SK-N-SH (cell line): ENCODE results near the gene TCIRG1. TPM values are rescaled to one million over a fixed set of nuclear protein-coding genes. Genes with fewer than 3 reads are reported as not detected.

Source experiments
- CTCF ChIA-PET: fragments of 300-600, 350-600 bp; formaldehyde crosslinking; extraction: SDS; loops from one replicate; lab custom pipeline; 2021; lab: Yijun Ruan, JAX
- POLR2A ChIA-PET: fragments of 350-600 bp; sonication (Branson Sonifier 250); formaldehyde crosslinking; extraction: SDS; loops from one replicate; lab custom pipeline; 2020; ENCODE audit warnings: antibody characterized with exemption, inconsistent platforms; lab: Yijun Ruan, JAX
- DNase-seq: peaks from one replicate; pipeline ENCODE4 v3.0.0; 2012
- H2AFZ ChIP-seq: fragments of 200-600 bp; sonication (generic); 2 replicates; pipeline ENCODE4 v1.8.1; 2016; ENCODE audit warnings: antibody characterized with exemption, mild to moderate bottlenecking, low read depth
- H3F3A ChIP-seq: fragments of 200-600 bp; sonication (generic); replicated peaks from 2 replicates; pipeline ENCODE3; 2016; ENCODE audit warnings: antibody characterized with exemption, mild to moderate bottlenecking; ENCODE audit not compliant: insufficient read depth
- H3K27ac ChIP-seq, 2 experiments: fragments of 200-500 bp in 1 of 2; fragments of 200-600 bp in 1 of 2; sonication (Bioruptor generic) in 1 of 2; sonication (generic), shearing (Covaris generic) in 1 of 2; 2 replicates each; pipeline versions ENCODE4 v1.5.1 to v1.6.1; 2014 to 2016; ENCODE audit warnings: low read depth in 2 of 2, inconsistent platforms in 1 of 2, low read length in 1 of 2, mild to moderate bottlenecking in 1 of 2, mixed read lengths in 1 of 2
- H3K27me3 ChIP-seq: fragments of 200-600 bp; sonication (generic), shearing (Covaris generic); 2 replicates; pipeline ENCODE4 v1.6.1; 2016; ENCODE audit warnings: mixed run types; ENCODE audit not compliant: insufficient read depth
- H3K36me3 ChIP-seq, 2 experiments: fragments of 200-500 bp in 1 of 2; fragments of 200-600 bp in 1 of 2; sonication (Bioruptor generic) in 1 of 2; sonication (generic) in 1 of 2; replicated peaks in 1 of 2; 2 replicates each; pipeline versions ENCODE3 to v1.5.1; 2014 to 2016; ENCODE audit warnings: low read length in 1 of 2, mild to moderate bottlenecking in 1 of 2; ENCODE audit not compliant: insufficient read depth in 2 of 2, control insufficient read depth in 1 of 2
- H3K4me1 ChIP-seq, 2 experiments: fragments of 200-500 bp in 1 of 2; fragments of 200-600 bp in 1 of 2; sonication (Bioruptor generic) in 1 of 2; sonication (generic), shearing (Covaris generic) in 1 of 2; 2 replicates each; pipeline versions ENCODE4 v1.5.1 to v1.6.1; 2014 to 2016; ENCODE audit warnings: low read depth in 1 of 2, low read length in 1 of 2, mixed run types in 1 of 2; ENCODE audit not compliant: insufficient read depth in 2 of 2, control insufficient read depth in 1 of 2
- H3K4me2 ChIP-seq: fragments of 200-600 bp; sonication (generic), shearing (Covaris generic); 2 replicates; pipeline ENCODE4 v1.6.1; 2017; ENCODE audit warnings: mixed run types
- H3K4me3 ChIP-seq, 2 experiments: fragments of 200-500 bp in 1 of 2; fragments of 200-600 bp in 1 of 2; sonication (Bioruptor generic) in 1 of 2; sonication (generic), shearing (Covaris generic) in 1 of 2; 2 replicates each; pipeline versions ENCODE4 v1.5.1 to v1.8.1; 2014 to 2016; ENCODE audit warnings: low read depth in 2 of 2, inconsistent platforms in 1 of 2, low read length in 1 of 2, mild to moderate bottlenecking in 1 of 2, mixed read lengths in 1 of 2, moderate library complexity in 1 of 2
- H3K79me2 ChIP-seq: fragments of 200-600 bp; sonication (generic); 2 replicates; pipeline ENCODE4 v1.8.1; 2017; ENCODE audit warnings: mild to moderate bottlenecking; ENCODE audit not compliant: insufficient read depth
- H3K9ac ChIP-seq: fragments of 200-600 bp; sonication (generic); 2 replicates; pipeline ENCODE4 v1.6.1; 2017; ENCODE audit warnings: mixed run types
- H3K9me2 ChIP-seq: fragments of 200-600 bp; sonication (generic); 2 replicates; pipeline ENCODE4 v1.6.1; 2017; ENCODE audit warnings: mixed run types
- H3K9me3 ChIP-seq: fragments of 200-600 bp; sonication (generic); 2 replicates; pipeline ENCODE4 v1.6.1; 2017; ENCODE audit warnings: mixed run types, mild to moderate bottlenecking, moderate library complexity
- H4K20me1 ChIP-seq: fragments of 200-600 bp; sonication (generic); 2 replicates; pipeline ENCODE4 v1.6.1; 2017; ENCODE audit warnings: mild to moderate bottlenecking, mixed run types; ENCODE audit not compliant: insufficient read depth
- CHD2 ChIP-seq: fragments of 150-350 bp; IDR thresholded peaks from 2 replicates; pipeline ENCODE4 v1.6.1; 2018; ENCODE audit warnings: low read length; ENCODE audit not compliant: partially characterized antibody
- EZH2phosphoT487 ChIP-seq: fragments of 200-600 bp; sonication (generic); IDR thresholded peaks from 2 replicates; pipeline ENCODE4 v1.6.1; 2017; ENCODE audit warnings: low read depth, mixed run types, mild to moderate bottlenecking, antibody characterized with exemption, moderate library complexity, borderline replicate concordance
- FOXJ3 ChIP-seq: sonication (generic); formaldehyde crosslinking; IDR thresholded peaks from 2 replicates; pipeline ENCODE4 v1.5.1; 2020; ENCODE audit warnings: mild to moderate bottlenecking, missing genetic modification reagents
- FOXM1 ChIP-seq: IDR thresholded peaks from 2 replicates; pipeline ENCODE4 v1.4.0; 2012; ENCODE audit warnings: low read depth, mild to moderate bottlenecking
- GABPA ChIP-seq: IDR thresholded peaks from 2 replicates; pipeline ENCODE4 v1.4.0; 2012; ENCODE audit warnings: low read depth, mild to moderate bottlenecking
- GATA2 ChIP-seq: sonication (generic); formaldehyde crosslinking; IDR thresholded peaks from 2 replicates; pipeline ENCODE4 v1.5.0; 2020; ENCODE audit warnings: mild to moderate bottlenecking, missing genetic modification reagents
- MEF2A ChIP-seq: IDR thresholded peaks from 2 replicates; pipeline ENCODE4 v1.4.0; 2012; ENCODE audit warnings: low read depth, borderline replicate concordance
- MXI1 ChIP-seq: IDR thresholded peaks from 2 replicates; pipeline ENCODE4 v1.6.1; 2012; ENCODE audit warnings: mild to moderate bottlenecking, low read depth, low read length, improper control_type of control experiment
- NFIC ChIP-seq: IDR thresholded peaks from 2 replicates; pipeline ENCODE4 v1.4.0; 2012; ENCODE audit warnings: borderline replicate concordance
- PBX3 ChIP-seq: IDR thresholded peaks from 2 replicates; pipeline ENCODE4; 2012
- RAD21 ChIP-seq: IDR thresholded peaks from 2 replicates; pipeline ENCODE4 v1.6.1; 2012; ENCODE audit warnings: mild to moderate bottlenecking, low read length
- RFX5 ChIP-seq: IDR thresholded peaks from 2 replicates; pipeline ENCODE4 v1.6.1; 2012; ENCODE audit warnings: mild to moderate bottlenecking, improper control_type of control experiment, low read length
- SIN3A ChIP-seq: IDR thresholded peaks from 2 replicates; pipeline ENCODE4 v1.6.1; 2012; ENCODE audit warnings: low read depth, mild to moderate bottlenecking, low read length, moderate library complexity, borderline replicate concordance
- SMC3 ChIP-seq: IDR thresholded peaks from 2 replicates; pipeline ENCODE4 v1.6.1; 2012; ENCODE audit warnings: low read depth, low read length, improper control_type of control experiment
- TAF1 ChIP-seq: IDR thresholded peaks from 2 replicates; pipeline ENCODE4 v1.6.1; 2012; ENCODE audit warnings: low read depth, mild to moderate bottlenecking, low read length, moderate library complexity, borderline replicate concordance
- TEAD4 ChIP-seq: IDR thresholded peaks from 2 replicates; pipeline ENCODE4 v1.4.0; 2012; ENCODE audit warnings: mild to moderate bottlenecking, borderline replicate concordance; ENCODE audit not compliant: insufficient read depth
- YY1 ChIP-seq: IDR thresholded peaks from 2 replicates; pipeline ENCODE4 v1.4.0; 2012; ENCODE audit warnings: low read depth, mild to moderate bottlenecking
- WGBS: methylation state at CpG from one replicate; pipeline ENCODE4 v1.1.6; 2017; ENCODE audit warnings: low lambda C conversion rate; 5-methylcytosine and 5-hydroxymethylcytosine counted together
- polyA plus RNA-seq, 3 experiments: library from polyadenylated mRNA; depleted of rRNA; stranded (reverse); fragments of >200 nt; gene quantifications; 2 replicates each; pipeline ENCODE4 v1.2.3, GENCODE V29; 2012
- TF ChIP-seq, protein P1 (sequence below): IDR thresholded peaks from 2 replicates; pipeline ENCODE4 v1.4.0; 2012; ENCODE audit warnings: low read depth, borderline replicate concordance
- TF ChIP-seq, protein P2 (sequence below): fragments of 150-350 bp; IDR thresholded peaks from 2 replicates; pipeline ENCODE4 v1.6.1; 2016; ENCODE audit warnings: mild to moderate bottlenecking, low read depth, low read length
- TF ChIP-seq, protein P3 (sequence below): IDR thresholded peaks from 2 replicates; pipeline ENCODE4 v1.6.1; 2012; ENCODE audit warnings: mild to moderate bottlenecking, low read depth, low read length, moderate library complexity

The TCIRG1 gene
- polyA plus RNA-seq, 1 of the 3 experiments (the other 2 are of a cell fraction) = 0.58 TPM

- no peak for DNase-seq
- Histone ChIP-seq H2AFZ (no peak overlapping the region), H3K4me2 (peak overlapping the region; percentile 79), H3K4me3 (peak overlapping the region; percentile 77 to 81), H3K36me3 (peaks cover 14% of the 10 kb centered on the region in 2 experiments), H3K9ac (peak overlapping the region; percentile 89), H3K79me2 (peaks cover 38% of the 10 kb centered on the region), H3K9me2 (no peaks in the 10 kb centered on the region), H3F3A (peaks cover 29% of the 10 kb centered on the region), H3K4me1 (peaks cover 30 to 36% of the 10 kb centered on the region in 2 experiments; a peak in 3 of 4 replicates), H3K9me3 (no peaks in the 10 kb centered on the region), H3K27ac (peak overlapping the region; percentile 85 to 99; a peak in 3 of 4 replicates), H3K27me3 (no peaks in the 10 kb centered on the region), H4K20me1 (no peaks in the 10 kb centered on the region)
- TF ChIP-seq TEAD4 (no peak), CHD2 (no peak), MEF2A (no peak), SIN3A (no peak), SMC3 (no peak), TAF1 (no peak), NFIC (no peak), GABPA (no peak), EZH2phosphoT487 (no peak), GATA2 (no peak), MXI1 (no peak), PBX3 (no peak), FOXM1 (no peak), YY1 (no peak)
- TF ChIP-seq, protein P1, sequence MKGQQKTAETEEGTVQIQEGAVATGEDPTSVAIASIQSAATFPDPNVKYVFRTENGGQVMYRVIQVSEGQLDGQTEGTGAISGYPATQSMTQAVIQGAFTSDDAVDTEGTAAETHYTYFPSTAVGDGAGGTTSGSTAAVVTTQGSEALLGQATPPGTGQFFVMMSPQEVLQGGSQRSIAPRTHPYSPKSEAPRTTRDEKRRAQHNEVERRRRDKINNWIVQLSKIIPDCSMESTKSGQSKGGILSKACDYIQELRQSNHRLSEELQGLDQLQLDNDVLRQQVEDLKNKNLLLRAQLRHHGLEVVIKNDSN = no peak
- ChIA-PET POLR2A (no interaction called here), CTCF (interaction anchor here (1.1 to 1.6 kb wide), 2 partner anchors 12 to 267 kb away, joined by 3 read pairs; no protein-coding TSS in a partner anchor)
- WGBS = 14% methylated on average over 7 of the region's 10 CpGs
Observed at GRCh38 chr11:68031144-68031464, 7.7 kb upstream of the TCIRG1 start.

DNA sequence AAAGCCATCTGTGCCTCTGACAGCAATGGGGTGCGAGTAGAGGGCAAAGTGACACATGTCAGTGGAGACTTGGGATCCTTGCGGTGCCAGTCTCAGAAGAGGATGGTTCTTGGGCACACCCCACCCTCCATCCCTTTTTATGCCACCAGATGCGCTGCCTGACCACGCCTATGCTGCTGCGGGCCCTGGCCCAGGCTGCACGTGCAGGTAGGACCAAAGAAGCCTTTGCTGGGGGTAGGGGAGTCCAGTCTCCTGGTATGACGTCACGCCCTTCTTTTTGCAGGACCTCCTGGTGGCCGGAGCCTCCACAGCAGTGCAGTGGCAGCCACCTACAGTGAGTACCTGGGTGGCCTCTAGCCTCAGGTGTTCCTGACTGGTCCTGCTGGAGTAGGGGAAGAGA lies 6.8 kb upstream of the TCIRG1 start:
- no peak for DNase-seq
- Histone ChIP-seq H3K27me3 (no peaks in the 10 kb centered on the region), H4K20me1 (no peaks in the 10 kb centered on the region), H3K79me2 (peaks cover 38% of the 10 kb centered on the region), H2AFZ (no peak overlapping the region), H3K36me3 (peaks cover 14 to 19% of the 10 kb centered on the region in 2 experiments), H3K4me1 (peaks cover 30 to 31% of the 10 kb centered on the region in 2 experiments; a peak in 3 of 4 replicates), H3K27ac (no peak overlapping the region), H3K9me3 (no peaks in the 10 kb centered on the region), H3K4me3 (peak overlapping the region in 1 of 2 experiments; percentile 81; a peak in 1 of 4 replicates), H3F3A (peaks cover 29% of the 10 kb centered on the region), H3K9me2 (no peaks in the 10 kb centered on the region), H3K9ac (peak overlapping the region; percentile 89; the same call in 1 of the 2 replicates), H3K4me2 (peak overlapping the region; percentile 79)
- WGBS = 96% methylated on average over 8 of the region's 9 CpGs
- ChIA-PET POLR2A (no interaction called here), CTCF (no interaction called here)
- TF ChIP-seq, protein P2, sequence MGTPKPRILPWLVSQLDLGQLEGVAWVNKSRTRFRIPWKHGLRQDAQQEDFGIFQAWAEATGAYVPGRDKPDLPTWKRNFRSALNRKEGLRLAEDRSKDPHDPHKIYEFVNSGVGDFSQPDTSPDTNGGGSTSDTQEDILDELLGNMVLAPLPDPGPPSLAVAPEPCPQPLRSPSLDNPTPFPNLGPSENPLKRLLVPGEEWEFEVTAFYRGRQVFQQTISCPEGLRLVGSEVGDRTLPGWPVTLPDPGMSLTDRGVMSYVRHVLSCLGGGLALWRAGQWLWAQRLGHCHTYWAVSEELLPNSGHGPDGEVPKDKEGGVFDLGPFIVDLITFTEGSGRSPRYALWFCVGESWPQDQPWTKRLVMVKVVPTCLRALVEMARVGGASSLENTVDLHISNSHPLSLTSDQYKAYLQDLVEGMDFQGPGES = no peak
- no peak for TF ChIP-seq FOXM1
- TF ChIP-seq EZH2phosphoT487 = no peak
- TF ChIP-seq, protein P3, sequence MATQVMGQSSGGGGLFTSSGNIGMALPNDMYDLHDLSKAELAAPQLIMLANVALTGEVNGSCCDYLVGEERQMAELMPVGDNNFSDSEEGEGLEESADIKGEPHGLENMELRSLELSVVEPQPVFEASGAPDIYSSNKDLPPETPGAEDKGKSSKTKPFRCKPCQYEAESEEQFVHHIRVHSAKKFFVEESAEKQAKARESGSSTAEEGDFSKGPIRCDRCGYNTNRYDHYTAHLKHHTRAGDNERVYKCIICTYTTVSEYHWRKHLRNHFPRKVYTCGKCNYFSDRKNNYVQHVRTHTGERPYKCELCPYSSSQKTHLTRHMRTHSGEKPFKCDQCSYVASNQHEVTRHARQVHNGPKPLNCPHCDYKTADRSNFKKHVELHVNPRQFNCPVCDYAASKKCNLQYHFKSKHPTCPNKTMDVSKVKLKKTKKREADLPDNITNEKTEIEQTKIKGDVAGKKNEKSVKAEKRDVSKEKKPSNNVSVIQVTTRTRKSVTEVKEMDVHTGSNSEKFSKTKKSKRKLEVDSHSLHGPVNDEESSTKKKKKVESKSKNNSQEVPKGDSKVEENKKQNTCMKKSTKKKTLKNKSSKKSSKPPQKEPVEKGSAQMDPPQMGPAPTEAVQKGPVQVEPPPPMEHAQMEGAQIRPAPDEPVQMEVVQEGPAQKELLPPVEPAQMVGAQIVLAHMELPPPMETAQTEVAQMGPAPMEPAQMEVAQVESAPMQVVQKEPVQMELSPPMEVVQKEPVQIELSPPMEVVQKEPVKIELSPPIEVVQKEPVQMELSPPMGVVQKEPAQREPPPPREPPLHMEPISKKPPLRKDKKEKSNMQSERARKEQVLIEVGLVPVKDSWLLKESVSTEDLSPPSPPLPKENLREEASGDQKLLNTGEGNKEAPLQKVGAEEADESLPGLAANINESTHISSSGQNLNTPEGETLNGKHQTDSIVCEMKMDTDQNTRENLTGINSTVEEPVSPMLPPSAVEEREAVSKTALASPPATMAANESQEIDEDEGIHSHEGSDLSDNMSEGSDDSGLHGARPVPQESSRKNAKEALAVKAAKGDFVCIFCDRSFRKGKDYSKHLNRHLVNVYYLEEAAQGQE = no peak
- no peak for TF ChIP-seq RFX5
- TF ChIP-seq MXI1 = no peak
- no peak for TF ChIP-seq FOXJ3 (CRISPR knock-in tag)
- no peak for TF ChIP-seq RAD21
